Measurements from ENCODE around the gene ANO9.
"Not testable (repeated sequence)": the region's sequence is repeated elsewhere in the genome, so short reads cannot be mapped to it uniquely, and the experiment has no call there.

Gene ANO9

DNA sequence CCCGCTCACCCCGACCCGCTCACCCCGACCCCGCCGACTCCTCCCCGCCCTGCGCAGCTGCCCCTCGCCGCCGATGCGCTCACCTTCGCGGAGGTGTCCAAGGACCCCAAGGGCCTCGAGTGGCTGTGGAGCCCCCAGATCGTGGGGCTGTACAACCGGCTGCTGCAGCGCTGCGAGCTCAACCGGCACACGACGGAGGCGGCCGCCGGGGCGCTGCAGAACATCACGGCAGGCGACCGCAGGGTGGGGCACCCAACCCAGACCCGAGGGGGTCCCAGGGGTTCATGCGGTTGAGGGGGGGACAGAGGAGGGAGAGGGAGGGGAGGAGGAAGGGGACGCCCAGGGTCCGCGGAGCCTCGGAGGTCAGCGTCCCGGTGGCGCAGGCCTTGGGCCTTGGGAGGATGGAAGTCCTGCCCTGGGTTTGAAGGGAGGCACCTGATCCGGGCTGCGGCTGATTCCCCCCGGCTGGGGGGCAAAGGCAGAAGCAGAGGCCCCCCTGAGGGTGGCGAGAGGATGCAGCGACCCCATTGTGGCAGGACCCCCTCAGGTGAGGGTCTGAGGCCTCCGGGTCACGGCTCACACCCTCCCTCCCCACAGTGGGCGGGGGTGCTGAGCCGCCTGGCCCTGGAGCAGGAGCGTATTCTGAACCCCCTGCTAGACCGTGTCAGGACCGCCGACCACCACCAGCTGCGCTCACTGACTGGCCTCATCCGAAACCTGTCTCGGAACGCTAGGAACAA lies 38.6 kb downstream of the ANO9 start:
- no peak for DNase-seq (ENCODE audit: low read depth in 2 of 2)

- DNase-seq (ENCODE audit: low read depth in 2 of 2), result not testable (repeated sequence)
These were observed 40.6 kb downstream of the ANO9 start for GRCh38 chr11:401196-401595.

DNA sequence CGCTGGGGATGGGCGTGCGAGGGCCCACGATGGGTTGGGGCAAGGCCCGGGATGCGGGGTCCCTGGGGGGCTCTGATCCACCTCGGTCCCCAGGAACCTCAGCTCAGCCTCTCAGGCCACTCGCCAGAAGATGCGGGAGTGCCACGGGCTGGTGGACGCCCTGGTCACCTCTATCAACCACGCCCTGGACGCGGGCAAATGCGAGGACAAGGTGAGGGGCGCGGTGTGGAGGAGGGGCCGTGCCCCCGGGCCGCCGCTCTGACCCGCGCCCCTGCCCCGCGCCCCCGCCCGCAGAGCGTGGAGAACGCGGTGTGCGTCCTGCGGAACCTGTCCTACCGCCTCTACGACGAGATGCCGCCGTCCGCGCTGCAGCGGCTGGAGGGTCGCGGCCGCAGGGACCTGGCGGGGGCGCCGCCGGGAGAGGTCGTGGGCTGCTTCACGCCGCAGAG lies 41.5 kb downstream of the ANO9 start:
- DNase-seq (ENCODE audit: low read depth in 2 of 2), result no peak

GRCh38 chr11:399731-400211 lies 42.0 kb downstream of the ANO9 start:
- no peak for DNase-seq (ENCODE audit: low read depth in 2 of 2)

- no peak for DNase-seq (ENCODE audit: low read depth in 2 of 2)
These were observed 43.0 kb downstream of the ANO9 start for GRCh38 chr11:398826-399225.

DNA sequence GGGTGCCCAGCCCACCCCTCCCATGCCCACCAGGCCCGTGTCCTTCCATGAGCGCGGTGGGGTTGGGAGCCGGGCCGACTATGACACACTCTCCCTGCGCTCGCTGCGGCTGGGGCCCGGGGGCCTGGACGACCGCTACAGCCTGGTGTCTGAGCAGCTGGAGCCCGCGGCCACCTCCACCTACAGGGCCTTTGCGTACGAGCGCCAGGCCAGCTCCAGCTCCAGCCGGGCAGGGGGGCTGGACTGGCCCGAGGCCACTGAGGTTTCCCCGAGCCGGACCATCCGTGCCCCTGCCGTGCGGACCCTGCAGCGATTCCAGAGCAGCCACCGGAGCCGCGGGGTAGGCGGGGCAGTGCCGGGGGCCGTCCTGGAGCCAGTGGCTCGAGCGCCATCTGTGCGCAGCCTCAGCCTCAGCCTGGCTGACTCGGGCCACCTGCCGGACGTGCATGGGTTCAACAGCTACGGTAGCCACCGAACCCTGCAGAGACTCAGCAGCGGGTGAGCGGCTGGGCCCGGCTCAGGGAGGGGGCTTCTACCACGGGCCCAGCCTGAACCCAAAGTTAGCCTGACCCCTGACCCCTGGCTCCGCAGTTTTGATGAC lies 44.8 kb downstream of the ANO9 start:
- DNase-seq (ENCODE audit: low read depth in 2 of 2), result no peak

GRCh38 chr11:396511-396947 lies 45.3 kb downstream of the ANO9 start:
- DNase-seq (ENCODE audit: low read depth in 2 of 2), result no peak

DNA sequence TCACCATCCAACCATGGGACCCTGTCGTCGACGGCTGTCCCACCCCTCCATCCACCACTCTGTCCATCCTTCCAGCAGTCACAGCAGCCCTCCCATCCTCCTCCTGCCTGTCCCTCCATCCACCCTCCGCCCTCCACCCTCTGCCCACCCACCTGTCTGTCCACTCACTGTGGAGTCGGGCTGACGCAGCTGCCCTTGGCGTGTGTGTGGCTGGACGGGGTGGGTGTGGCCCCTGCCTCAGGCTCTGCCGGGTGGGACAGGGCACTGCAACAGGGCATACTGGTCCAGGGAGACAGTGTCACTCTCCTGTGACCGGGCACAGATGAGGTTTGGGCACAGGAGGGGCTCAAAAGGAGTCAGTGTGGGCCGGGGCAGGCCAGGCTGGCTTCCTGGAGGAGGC lies 45.9 kb downstream of the ANO9 start:
- DNase-seq (ENCODE audit: low read depth in 2 of 2), result no peak

GRCh38 chr11:394858-395655 lies 46.8 kb downstream of the ANO9 start:
- no peak for DNase-seq (ENCODE audit: low read depth in 2 of 2)

GRCh38 chr11:394034-394857 lies 47.6 kb downstream of the ANO9 start, which contains the start of gene PKP3:
Gene PKP3 (plus strand): TSS chr11:394209. CDS start chr11:394293, 84 bp downstream.
- no peak for DNase-seq (ENCODE audit: low read depth in 2 of 2)

DNA sequence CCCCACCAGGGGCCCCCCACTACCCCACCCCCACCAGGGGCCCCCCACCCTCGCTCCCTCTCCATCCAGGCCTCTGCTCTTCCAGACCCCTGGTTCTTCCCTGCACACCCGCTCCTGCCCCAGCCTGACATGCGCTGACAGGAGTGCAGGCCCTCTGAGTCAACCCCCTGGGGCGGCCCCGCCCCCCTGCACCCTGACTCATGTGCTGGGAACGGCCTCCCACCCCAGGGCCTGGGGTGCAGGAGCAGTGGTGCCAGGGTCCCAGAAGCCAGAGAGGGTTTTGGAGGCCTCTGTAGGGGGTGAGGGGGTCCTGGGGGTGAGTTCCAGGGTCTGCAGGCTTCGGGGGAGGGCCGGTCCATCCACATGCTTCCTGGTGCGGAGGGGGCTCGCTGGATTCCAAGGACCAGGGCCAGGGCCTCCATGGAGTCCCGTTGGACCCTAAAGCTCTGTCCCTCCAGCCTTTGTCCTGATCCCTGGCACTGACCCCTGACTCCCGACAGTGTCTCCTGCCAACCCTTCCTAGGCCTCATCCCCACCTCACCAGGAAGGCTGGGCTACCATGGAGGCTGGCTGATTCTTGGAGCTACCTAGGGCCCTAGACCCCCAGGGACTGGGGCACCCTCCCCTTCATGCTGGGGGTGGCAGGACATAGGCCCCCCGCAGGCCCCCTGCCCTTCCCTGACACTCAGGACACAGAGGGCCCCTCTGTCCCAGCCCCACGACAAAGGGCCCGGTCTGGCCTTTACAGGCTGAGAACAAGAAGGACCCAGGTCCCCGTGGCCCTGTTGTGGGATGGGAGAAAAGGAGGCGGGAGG lies 48.4 kb downstream of the ANO9 start:
- peak; percentile 37 to 39 for DNase-seq (ENCODE audit: low read depth in 2 of 2)

- no peak for DNase-seq (ENCODE audit: low read depth in 2 of 2)
These were observed 49.6 kb downstream of the ANO9 start for GRCh38 chr11:392102-392777.

DNA sequence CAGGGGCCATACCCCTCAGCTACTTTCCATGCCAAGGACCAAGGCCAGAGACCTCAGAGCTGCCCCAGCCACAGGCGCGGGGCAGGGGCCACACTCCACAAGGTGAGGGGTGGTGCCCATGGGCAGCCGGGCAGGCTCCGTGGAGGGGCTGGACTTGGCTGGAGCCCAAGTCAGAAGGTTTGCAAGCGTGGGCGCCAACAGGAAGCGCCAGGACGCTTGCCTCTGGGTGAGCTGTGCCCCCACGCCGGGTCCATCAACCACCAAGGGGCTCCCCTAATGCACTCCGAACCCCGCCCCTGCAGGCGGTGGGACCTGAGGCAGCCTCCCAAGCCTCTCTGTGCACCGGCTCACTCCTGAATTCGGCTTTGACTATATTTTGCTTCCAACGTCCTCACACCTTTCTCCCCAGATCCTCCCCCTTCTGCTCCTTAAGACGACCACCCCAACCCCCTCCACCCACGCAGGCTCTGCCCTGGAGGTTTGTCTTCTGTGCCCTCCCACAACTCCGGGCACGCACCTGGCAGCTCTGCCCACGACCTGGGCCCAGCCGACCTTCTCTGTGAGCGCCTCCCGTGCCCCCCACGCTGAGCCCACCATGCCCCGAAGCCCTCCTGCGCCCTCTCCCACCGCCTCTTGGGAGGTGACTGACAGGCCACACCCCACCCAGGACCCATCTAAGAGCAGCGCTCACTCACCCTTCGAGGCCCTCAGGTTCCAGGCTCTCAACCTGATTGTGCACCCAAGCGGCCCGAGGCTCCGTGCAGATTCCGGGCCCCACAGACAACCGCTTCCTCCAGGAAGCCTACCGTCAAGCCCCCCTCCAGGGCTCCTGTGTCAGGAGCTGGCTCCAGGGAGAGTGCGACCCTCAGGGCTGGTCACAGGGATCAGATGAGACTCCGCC lies 50.4 kb downstream of the ANO9 start:
- no peak for DNase-seq (ENCODE audit: low read depth in 2 of 2)

GRCh38 chr11:390175-390574 lies 51.6 kb downstream of the ANO9 start:
- no peak for DNase-seq (ENCODE audit: low read depth in 2 of 2)

DNA sequence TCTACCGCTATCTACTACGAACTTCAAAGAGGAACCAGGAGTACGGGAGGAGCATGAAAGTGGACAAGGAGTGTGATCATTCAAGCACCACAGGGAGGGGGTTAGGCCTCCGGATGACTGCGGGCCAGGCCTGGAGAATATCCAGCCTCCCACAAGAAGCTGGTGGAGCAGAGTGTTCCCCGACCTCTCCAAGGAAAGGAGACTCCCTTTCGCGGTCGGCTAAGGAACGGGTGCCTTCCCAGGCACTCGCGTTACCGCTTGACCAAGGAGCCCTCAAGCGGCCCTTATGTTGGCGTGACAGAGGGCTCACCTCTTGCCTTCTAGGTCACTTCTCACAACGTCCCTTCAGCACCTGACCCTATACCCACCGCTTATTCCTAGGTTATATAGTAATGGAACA lies 52.4 kb downstream of the ANO9 start:
- not testable (repeated sequence) for DNase-seq (ENCODE audit: low read depth in 2 of 2)

DNA sequence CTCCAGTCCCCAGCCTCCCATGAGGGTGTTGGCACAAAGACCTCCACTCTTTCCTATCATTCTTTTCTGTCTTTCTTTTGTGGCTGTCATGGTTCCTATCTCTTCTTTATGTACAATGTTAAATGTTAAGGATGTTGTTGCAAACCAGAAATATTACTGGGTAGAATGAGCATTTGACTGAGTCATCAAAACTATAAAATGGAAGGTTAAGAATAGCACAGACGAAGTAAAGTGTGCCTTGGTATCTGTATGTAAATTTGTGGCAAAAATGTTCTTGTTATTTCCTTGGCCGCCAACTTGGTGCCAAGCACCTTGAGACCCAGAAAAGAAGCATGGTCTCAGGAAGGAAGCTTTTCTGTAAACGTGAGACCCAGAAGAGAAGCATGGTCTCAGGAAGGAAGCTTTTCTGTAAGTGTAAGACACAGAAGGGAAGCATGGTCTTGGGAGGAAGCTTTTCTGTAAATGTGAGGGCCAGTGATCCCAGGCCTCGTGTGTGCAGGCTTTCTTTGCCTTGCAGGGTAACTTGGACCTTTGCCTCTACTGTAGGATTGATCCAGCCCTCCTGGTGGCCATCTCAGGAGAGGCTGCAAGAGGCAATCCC lies 54.5 kb downstream of the ANO9 start:
- no peak for DNase-seq (ENCODE audit: low read depth in 2 of 2)

DNA sequence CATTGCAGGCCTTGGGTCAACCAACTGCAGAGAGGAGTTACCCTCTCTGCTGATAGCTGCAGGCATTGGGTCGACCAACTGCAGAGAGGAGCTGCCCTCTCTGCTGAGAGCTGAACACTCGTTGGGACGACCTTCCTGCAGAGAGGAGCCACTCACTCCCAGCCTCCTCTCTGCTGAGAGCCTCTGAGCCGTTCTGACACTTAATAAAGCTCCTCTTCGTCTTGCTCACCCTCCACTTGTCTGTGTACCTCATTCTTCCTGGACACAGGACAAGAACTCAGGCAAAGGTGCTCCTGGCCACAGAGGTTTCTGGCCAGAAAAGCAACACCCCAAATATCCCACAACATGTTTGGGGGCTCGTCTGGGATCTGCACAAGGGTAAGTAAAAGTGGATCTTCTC lies 55.3 kb downstream of the ANO9 start:
- no peak for DNase-seq (ENCODE audit: low read depth in 2 of 2)

- no peak for DNase-seq (ENCODE audit: low read depth in 2 of 2)
These were observed 56.0 kb downstream of the ANO9 start for GRCh38 chr11:385594-386351.

All from fibroblast of skin of left biceps (primary cell).